AG10803 (cell line): Measurements from ENCODE around the gene SPO11.
A peak's percentile ranks its signal among the peaks of the same experiment; 100 is the strongest.

ENCODE experiments used
- DNase-seq: peaks from one replicate; pipeline ENCODE4 v3.0.0; 2010; ENCODE audit warnings: low read depth
- H3K4me3 ChIP-seq: 2 replicates; pipeline ENCODE4 v1.5.1; 2011; ENCODE audit warnings: mild to moderate bottlenecking, low read length, control low read depth
- TF ChIP-seq, protein P1 (sequence below): conservative IDR thresholded peaks from 2 replicates; pipeline ENCODE4 v1.5.1; 2011; ENCODE audit warnings: mild to moderate bottlenecking, low read length, control low read depth, inconsistent platforms

SPO11 gene

DNA sequence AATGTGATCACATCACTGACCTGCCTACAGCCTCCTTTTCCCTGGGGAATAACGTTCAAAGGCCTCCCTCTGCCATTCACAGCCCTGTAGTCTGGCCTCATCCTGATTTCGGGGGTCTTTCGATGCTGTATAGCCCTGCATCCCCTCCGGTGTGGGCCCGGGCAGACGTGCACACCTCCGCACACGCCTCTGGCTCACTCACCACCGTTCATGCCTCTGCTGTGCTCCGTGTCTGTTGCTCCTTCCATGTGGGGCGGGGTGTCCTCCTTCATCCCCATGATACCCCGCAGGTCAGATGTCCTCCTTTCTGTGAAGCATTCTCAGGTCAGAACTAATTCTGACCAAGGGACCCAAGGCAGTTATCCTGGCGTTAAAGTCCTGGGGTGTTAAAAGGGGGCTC lies 47.7 kb downstream of the SPO11 start:
- TF ChIP-seq, protein P1, sequence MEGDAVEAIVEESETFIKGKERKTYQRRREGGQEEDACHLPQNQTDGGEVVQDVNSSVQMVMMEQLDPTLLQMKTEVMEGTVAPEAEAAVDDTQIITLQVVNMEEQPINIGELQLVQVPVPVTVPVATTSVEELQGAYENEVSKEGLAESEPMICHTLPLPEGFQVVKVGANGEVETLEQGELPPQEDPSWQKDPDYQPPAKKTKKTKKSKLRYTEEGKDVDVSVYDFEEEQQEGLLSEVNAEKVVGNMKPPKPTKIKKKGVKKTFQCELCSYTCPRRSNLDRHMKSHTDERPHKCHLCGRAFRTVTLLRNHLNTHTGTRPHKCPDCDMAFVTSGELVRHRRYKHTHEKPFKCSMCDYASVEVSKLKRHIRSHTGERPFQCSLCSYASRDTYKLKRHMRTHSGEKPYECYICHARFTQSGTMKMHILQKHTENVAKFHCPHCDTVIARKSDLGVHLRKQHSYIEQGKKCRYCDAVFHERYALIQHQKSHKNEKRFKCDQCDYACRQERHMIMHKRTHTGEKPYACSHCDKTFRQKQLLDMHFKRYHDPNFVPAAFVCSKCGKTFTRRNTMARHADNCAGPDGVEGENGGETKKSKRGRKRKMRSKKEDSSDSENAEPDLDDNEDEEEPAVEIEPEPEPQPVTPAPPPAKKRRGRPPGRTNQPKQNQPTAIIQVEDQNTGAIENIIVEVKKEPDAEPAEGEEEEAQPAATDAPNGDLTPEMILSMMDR: no peak
- DNase-seq: no peak
- no peak overlapping the region for H3K4me3 ChIP-seq

DNA sequence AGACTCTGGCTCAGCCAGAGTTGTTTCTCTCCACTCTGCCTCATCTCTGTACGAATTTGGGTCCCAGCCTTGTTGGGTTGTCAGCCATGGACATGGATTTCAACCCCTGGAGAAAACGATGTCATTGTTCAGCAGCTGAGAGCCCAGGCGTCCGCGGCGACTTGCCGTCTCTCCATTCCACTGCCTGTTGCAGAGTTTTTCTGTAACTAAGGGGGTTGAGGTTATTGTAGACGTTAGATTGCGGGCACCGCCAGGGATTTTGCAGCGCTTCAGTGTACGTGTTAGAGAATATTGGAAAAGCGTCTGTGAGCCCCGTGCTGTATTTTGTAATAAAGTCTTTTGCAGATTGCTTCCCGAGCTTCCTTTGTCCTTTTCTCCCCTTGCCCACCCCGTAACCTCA lies 48.5 kb downstream of the SPO11 start:
- H3K4me3 ChIP-seq: no peak overlapping the region
- TF ChIP-seq, protein P1: no peak
- no peak for DNase-seq

GRCh38 chr20:57378646-57379262 lies 49.2 kb downstream of the SPO11 start:
- TF ChIP-seq, protein P1: no peak
- DNase-seq: no peak

DNA sequence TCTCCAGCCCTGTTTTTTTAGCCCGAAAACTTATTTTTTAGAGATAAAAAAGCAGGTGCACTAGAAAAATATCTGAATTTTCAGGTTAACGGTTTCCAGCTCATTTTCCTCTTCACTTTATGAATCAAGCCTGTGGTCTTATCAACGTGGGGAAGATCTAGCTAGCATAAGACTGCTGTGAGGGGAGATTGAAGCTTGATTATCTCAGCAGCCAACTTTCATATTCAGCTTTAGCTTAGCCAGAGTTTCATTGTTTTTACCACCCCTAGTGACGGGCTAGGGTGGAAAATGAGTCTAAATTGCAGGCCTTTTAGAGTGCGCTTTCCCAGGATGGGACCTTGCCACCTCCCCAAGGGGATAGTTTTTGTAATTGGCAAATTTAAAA lies 49.7 kb downstream of the SPO11 start:
- H3K4me3 ChIP-seq: no peak overlapping the region
- TF ChIP-seq, protein P1: no peak

More at GRCh38 chr20:57378646-57379262, 49.2 kb downstream of the SPO11 start:
- no peak overlapping the region for H3K4me3 ChIP-seq

GRCh38 chr20:57380081-57380750 lies 50.6 kb downstream of the SPO11 start:
- DNase-seq: no peak
- TF ChIP-seq, protein P1: no peak

More for the DNA sequence above, 49.7 kb downstream of the SPO11 start:
- DNase-seq: no peak

GRCh38 chr20:57381596-57382503 lies 52.2 kb downstream of the SPO11 start:
- peak; percentile 71 for DNase-seq
- H3K4me3 ChIP-seq: no peak overlapping the region
- TF ChIP-seq, protein P1: peak; percentile 99

More at GRCh38 chr20:57380081-57380750, 50.6 kb downstream of the SPO11 start:
- H3K4me3 ChIP-seq: no peak overlapping the region
